ENCODE measurements around the gene PAX7.
"Not testable (repeated sequence)": the region's sequence is repeated elsewhere in the genome, so short reads cannot be mapped to it uniquely, and the experiment has no call there.

Gene PAX7

GRCh38 chr1:18691648-18692047 is 61.0 kb downstream of the PAX7 start:
- ATAC-seq (replicated peaks; ENCODE audit: extremely low read depth, poor library complexity, severe bottlenecking) (no peak), DNase-seq (ENCODE audit: low spot score in 2 of 2) (no peak)
- no peaks in the 10 kb centered on the region for H3K9me3 Mint-ChIP-seq
- H3K27ac Mint-ChIP-seq (ENCODE audit: low read depth) = no peak overlapping the region
- no peak overlapping the region for H3K4me3 Mint-ChIP-seq
- H3K27me3 Mint-ChIP-seq = peaks cover 70% of the 10 kb centered on the region
- H3K36me3 Mint-ChIP-seq (ENCODE audit: insufficient read depth) = no peaks in the 10 kb centered on the region
- no peaks in the 10 kb centered on the region for H3K4me1 Mint-ChIP-seq

- Mint-ChIP-seq H3K9me3 (no peaks in the 10 kb centered on the region), H3K36me3 (ENCODE audit: insufficient read depth) (no peaks in the 10 kb centered on the region), H3K27ac (ENCODE audit: low read depth) (no peak overlapping the region), H3K4me1 (no peaks in the 10 kb centered on the region), H3K27me3 (peaks cover 65% of the 10 kb centered on the region), H3K4me3 (no peak overlapping the region)
- no peak for DNase-seq (ENCODE audit: low spot score in 2 of 2)
- no peak for ATAC-seq (replicated peaks; ENCODE audit: extremely low read depth, poor library complexity, severe bottlenecking)
Observed at GRCh38 chr1:18693256-18694098, 62.8 kb downstream of the PAX7 start.

GRCh38 chr1:18694289-18694688 is 63.6 kb downstream of the PAX7 start:
- ATAC-seq (replicated peaks; ENCODE audit: extremely low read depth, poor library complexity, severe bottlenecking); DNase-seq (ENCODE audit: low spot score in 2 of 2); H3K4me1 Mint-ChIP-seq; H3K36me3 Mint-ChIP-seq (ENCODE audit: insufficient read depth); H3K9me3 Mint-ChIP-seq; H3K27ac Mint-ChIP-seq (ENCODE audit: low read depth); H3K4me3 Mint-ChIP-seq: not testable (repeated sequence)
- H3K27me3 Mint-ChIP-seq = peaks cover 73% of the 10 kb centered on the region

GRCh38 chr1:18697541-18697940 is 66.9 kb downstream of the PAX7 start:
- no peak for DNase-seq (ENCODE audit: low spot score in 2 of 2)
- Mint-ChIP-seq H3K4me1 (no peaks in the 10 kb centered on the region), H3K4me3 (no peak overlapping the region), H3K27ac (ENCODE audit: low read depth) (no peak overlapping the region), H3K36me3 (ENCODE audit: insufficient read depth) (no peaks in the 10 kb centered on the region), H3K9me3 (no peaks in the 10 kb centered on the region), H3K27me3 (peaks cover 64% of the 10 kb centered on the region)
- ATAC-seq (replicated peaks; ENCODE audit: extremely low read depth, poor library complexity, severe bottlenecking) = no peak

GRCh38 chr1:18700530-18700929 is 69.9 kb downstream of the PAX7 start:
- ATAC-seq (replicated peaks; ENCODE audit: extremely low read depth, poor library complexity, severe bottlenecking) (no peak), DNase-seq (ENCODE audit: low spot score in 2 of 2) (no peak)
- Mint-ChIP-seq H3K27me3 (peaks cover 60% of the 10 kb centered on the region), H3K9me3 (no peaks in the 10 kb centered on the region), H3K36me3 (ENCODE audit: insufficient read depth) (no peaks in the 10 kb centered on the region), H3K27ac (ENCODE audit: low read depth) (no peak overlapping the region), H3K4me1 (no peaks in the 10 kb centered on the region), H3K4me3 (no peak overlapping the region)

- ATAC-seq (replicated peaks; ENCODE audit: extremely low read depth, poor library complexity, severe bottlenecking) (no peak), DNase-seq (ENCODE audit: low spot score in 2 of 2) (no peak)
- peaks cover 53% of the 10 kb centered on the region for H3K27me3 Mint-ChIP-seq
Observed at GRCh38 chr1:18701183-18701582, 70.5 kb downstream of the PAX7 start.

GRCh38 chr1:18703041-18703621 is 72.5 kb downstream of the PAX7 start:
- Mint-ChIP-seq H3K9me3 (no peaks in the 10 kb centered on the region), H3K4me3 (no peak overlapping the region), H3K27ac (ENCODE audit: low read depth) (no peak overlapping the region), H3K4me1 (no peaks in the 10 kb centered on the region), H3K27me3 (peaks cover 43% of the 10 kb centered on the region), H3K36me3 (ENCODE audit: insufficient read depth) (no peaks in the 10 kb centered on the region)
- ATAC-seq (replicated peaks; ENCODE audit: extremely low read depth, poor library complexity, severe bottlenecking) (no peak), DNase-seq (ENCODE audit: low spot score in 2 of 2) (no peak)

More at GRCh38 chr1:18701183-18701582, 70.5 kb downstream of the PAX7 start:
- no peaks in the 10 kb centered on the region for H3K9me3 Mint-ChIP-seq
- no peak overlapping the region for H3K4me3 Mint-ChIP-seq
- no peak overlapping the region for H3K27ac Mint-ChIP-seq (ENCODE audit: low read depth)
- no peaks in the 10 kb centered on the region for H3K36me3 Mint-ChIP-seq (ENCODE audit: insufficient read depth)
- no peaks in the 10 kb centered on the region for H3K4me1 Mint-ChIP-seq

GRCh38 chr1:18705811-18706210 is 75.2 kb downstream of the PAX7 start:
- ATAC-seq (replicated peaks; ENCODE audit: extremely low read depth, poor library complexity, severe bottlenecking) = no peak

GRCh38 chr1:18707696-18708257 is 77.1 kb downstream of the PAX7 start:
- no peak for DNase-seq (ENCODE audit: low spot score in 2 of 2)
- H3K9me3 Mint-ChIP-seq = no peaks in the 10 kb centered on the region
- H3K36me3 Mint-ChIP-seq (ENCODE audit: insufficient read depth) = no peaks in the 10 kb centered on the region
- no peak for ATAC-seq (replicated peaks; ENCODE audit: extremely low read depth, poor library complexity, severe bottlenecking)
- no peaks in the 10 kb centered on the region for H3K4me1 Mint-ChIP-seq
- H3K4me3 Mint-ChIP-seq = no peak overlapping the region
- peaks cover 49% of the 10 kb centered on the region for H3K27me3 Mint-ChIP-seq
- no peak overlapping the region for H3K27ac Mint-ChIP-seq (ENCODE audit: low read depth)

More at GRCh38 chr1:18705811-18706210, 75.2 kb downstream of the PAX7 start:
- Mint-ChIP-seq H3K27me3 (peaks cover 34% of the 10 kb centered on the region), H3K4me1 (no peaks in the 10 kb centered on the region), H3K27ac (ENCODE audit: low read depth) (no peak overlapping the region), H3K36me3 (ENCODE audit: insufficient read depth) (no peaks in the 10 kb centered on the region), H3K9me3 (no peaks in the 10 kb centered on the region), H3K4me3 (no peak overlapping the region)
- DNase-seq (ENCODE audit: low spot score in 2 of 2) = no peak

GRCh38 chr1:18710002-18710401 is 79.4 kb downstream of the PAX7 start:
- DNase-seq (ENCODE audit: low spot score in 2 of 2) (no peak), ATAC-seq (replicated peaks; ENCODE audit: extremely low read depth, poor library complexity, severe bottlenecking) (no peak)
- Mint-ChIP-seq H3K9me3 (no peaks in the 10 kb centered on the region), H3K4me3 (no peak overlapping the region), H3K4me1 (no peaks in the 10 kb centered on the region), H3K27me3 (peaks cover 54% of the 10 kb centered on the region), H3K36me3 (ENCODE audit: insufficient read depth) (no peaks in the 10 kb centered on the region), H3K27ac (ENCODE audit: low read depth) (no peak overlapping the region)

GRCh38 chr1:18711003-18711402 is 80.4 kb downstream of the PAX7 start:
- no peak for DNase-seq (ENCODE audit: low spot score in 2 of 2)
- H3K9me3 Mint-ChIP-seq = no peaks in the 10 kb centered on the region
- ATAC-seq (replicated peaks; ENCODE audit: extremely low read depth, poor library complexity, severe bottlenecking) = no peak
- no peaks in the 10 kb centered on the region for H3K4me1 Mint-ChIP-seq
- H3K4me3 Mint-ChIP-seq = no peak overlapping the region
- no peak overlapping the region for H3K27ac Mint-ChIP-seq (ENCODE audit: low read depth)
- peaks cover 64% of the 10 kb centered on the region for H3K27me3 Mint-ChIP-seq
- no peaks in the 10 kb centered on the region for H3K36me3 Mint-ChIP-seq (ENCODE audit: insufficient read depth)

GRCh38 chr1:18711536-18712251 is 81.0 kb downstream of the PAX7 start:
- Mint-ChIP-seq H3K4me3 (no peak overlapping the region), H3K36me3 (ENCODE audit: insufficient read depth) (no peaks in the 10 kb centered on the region), H3K9me3 (no peaks in the 10 kb centered on the region), H3K27ac (ENCODE audit: low read depth) (no peak overlapping the region), H3K4me1 (no peaks in the 10 kb centered on the region), H3K27me3 (peaks cover 71% of the 10 kb centered on the region)
- DNase-seq (ENCODE audit: low spot score in 2 of 2) (no peak), ATAC-seq (replicated peaks; ENCODE audit: extremely low read depth, poor library complexity, severe bottlenecking) (no peak)
